ENCODE results near the gene TM4SF18.

Gene TM4SF18

GRCh38 chr3:149324332-149324731, 9.1 kb downstream of the TM4SF18 start:
- FAIRE-seq, result no peak

GRCh38 chr3:149321640-149322039, 11.8 kb downstream of the TM4SF18 start:
- FAIRE-seq, result no peak

GRCh38 chr3:149321136-149321535, 12.3 kb downstream of the TM4SF18 start:
- no peak for FAIRE-seq

- FAIRE-seq, result no peak
These were observed 13.7 kb downstream of the TM4SF18 start for GRCh38 chr3:149319750-149320149.

GRCh38 chr3:149317072-149317471, 16.4 kb downstream of the TM4SF18 start:
- no peak for FAIRE-seq

GRCh38 chr3:149316437-149316836, 17.0 kb downstream of the TM4SF18 start:
- no peak for FAIRE-seq

GRCh38 chr3:149315694-149316093, 17.7 kb downstream of the TM4SF18 start:
- no peak for FAIRE-seq

- peak; percentile 91 for FAIRE-seq
These were observed 18.4 kb downstream of the TM4SF18 start for GRCh38 chr3:149314807-149315578.

GRCh38 chr3:149313542-149313941, 19.9 kb downstream of the TM4SF18 start:
- FAIRE-seq, result no peak

GRCh38 chr3:149310796-149311534, 22.5 kb downstream of the TM4SF18 start:
- FAIRE-seq, result no peak

- FAIRE-seq, result no peak
These were observed 26.0 kb downstream of the TM4SF18 start for GRCh38 chr3:149307435-149307783.

- FAIRE-seq, result no peak
These were observed 26.5 kb downstream of the TM4SF18 start for GRCh38 chr3:149306751-149307434.

- FAIRE-seq, result peak; percentile 79
These were observed 28.1 kb downstream of the TM4SF18 start for GRCh38 chr3:149305376-149305775.

GRCh38 chr3:149299938-149300801, 33.3 kb downstream of the TM4SF18 start:
- FAIRE-seq, result peak; percentile 99

GRCh38 chr3:149296972-149297371, 36.5 kb downstream of the TM4SF18 start:
- FAIRE-seq, result peak; percentile 98

GRCh38 chr3:149292666-149293065, 40.8 kb downstream of the TM4SF18 start:
- FAIRE-seq, result no peak

GRCh38 chr3:149291178-149291577, 42.3 kb downstream of the TM4SF18 start:
- peak; percentile 46 for FAIRE-seq

GRCh38 chr3:149288655-149289054, 44.8 kb downstream of the TM4SF18 start:
- no peak for FAIRE-seq

- FAIRE-seq, result no peak
These were observed 49.4 kb downstream of the TM4SF18 start for GRCh38 chr3:149284034-149284433.

- FAIRE-seq, result no peak
These were observed 50.0 kb downstream of the TM4SF18 start for GRCh38 chr3:149283401-149283800.

GRCh38 chr3:149282836-149283235, 50.6 kb downstream of the TM4SF18 start:
- FAIRE-seq, result no peak

- FAIRE-seq, result no peak
These were observed 51.1 kb downstream of the TM4SF18 start for GRCh38 chr3:149282322-149282721.

Measured in G401.6 (cell line).